Natural killer cell (primary cell): ENCODE measurements around the gene KIAA0753. TPM values are rescaled to one million over a fixed set of nuclear protein-coding genes. Genes with fewer than 3 reads are reported as not detected.
A peak's percentile ranks its signal among the peaks of the same experiment; 100 is the strongest.
"Not testable (repeated sequence)": the region's sequence is repeated elsewhere in the genome, so short reads cannot be mapped to it uniquely, and the experiment has no call there.

ENCODE experiments used
- ATAC-seq, 3 donors: fragments of 150-1000 bp in 2 of 3; fragments of 200-7000 bp in 1 of 3; cut with Tn5 transposase; 1 replicate in 1 of 3; 2 replicates in 2 of 3; pipeline ENCODE4 v1.10.0; 2021; ENCODE audit warnings: mild to moderate bottlenecking in 2 of 3, moderate library complexity in 2 of 3
- DNase-seq, 2 donors: peaks; one replicate each; pipeline versions ENCODE4 v3.0.0 to v3.0.0-alpha.2; 2013 to 2021; ENCODE audit warnings: mixed read lengths in 1 of 2
- H3K27ac ChIP-seq: one replicate; pipeline ENCODE4 v1.5.1; 2013; ENCODE audit warnings: mild to moderate bottlenecking, low read length
- H3K27me3 ChIP-seq: one replicate; pipeline ENCODE4 v1.6.1; 2013; ENCODE audit warnings: low read length; ENCODE audit not compliant: control insufficient read depth, insufficient read depth
- H3K36me3 ChIP-seq: one replicate; pipeline ENCODE4 v1.6.1; 2013; ENCODE audit warnings: low read length; ENCODE audit not compliant: control insufficient read depth, insufficient read depth
- H3K4me1 ChIP-seq: one replicate; pipeline ENCODE4 v1.6.1; 2013; ENCODE audit warnings: low read length; ENCODE audit not compliant: control insufficient read depth, insufficient read depth
- H3K4me3 ChIP-seq: one replicate; pipeline ENCODE4 v1.5.1; 2013; ENCODE audit warnings: low read length
- H3K9me3 ChIP-seq: one replicate; pipeline ENCODE4 v1.6.1; 2013; ENCODE audit warnings: low read length; ENCODE audit not compliant: control insufficient read depth, insufficient read depth
- H3K27ac Mint-ChIP-seq, 2 donors: one replicate each; pipeline ENCODE4 v1.8.0; 2022; ENCODE audit warnings: mild to moderate bottlenecking in 2 of 2, mixed read lengths in 2 of 2, moderate library complexity in 1 of 2
- H3K27me3 Mint-ChIP-seq, 2 donors: one replicate each; pipeline ENCODE4 v1.8.0; 2022; ENCODE audit warnings: low read depth in 2 of 2, mixed read lengths in 2 of 2
- H3K36me3 Mint-ChIP-seq: one replicate; pipeline ENCODE4 v1.8.0; 2022; ENCODE audit warnings: mixed read lengths
- H3K4me1 Mint-ChIP-seq, 2 donors: one replicate each; pipeline ENCODE4 v1.8.0; 2022; ENCODE audit warnings: mixed read lengths in 2 of 2
- H3K4me3 Mint-ChIP-seq: one replicate; pipeline ENCODE4 v1.8.0; 2022; ENCODE audit warnings: mild to moderate bottlenecking, moderate library complexity, mixed read lengths
- H3K9me3 Mint-ChIP-seq, 2 donors: one replicate each; pipeline ENCODE4 v1.8.0; 2022; ENCODE audit warnings: mixed read lengths in 2 of 2
- CTCF ChIP-seq: fragments of 200-600 bp; IDR thresholded peaks from one replicate; pipeline ENCODE4 v1.8.0; 2022; ENCODE audit warnings: antibody characterized with exemption
- WGBS: methylation state at CpG from one replicate; pipeline ENCODE4 v1.1.7; 2013; ENCODE audit warnings: missing lambda C conversion rate; ENCODE audit not compliant: insufficient coverage; 5-methylcytosine and 5-hydroxymethylcytosine counted together
- intact Hi-C: fragments of 100-400 bp; cut with micrococcal nuclease; formaldehyde crosslinking; loops from one replicate; pipeline ENCODE4 v1.14.2; 2022
- total RNA-seq, 4 donors: library from RNA; stranded (reverse); fragments of 120-200 nt in 1 of 4; gene quantifications; one replicate each; pipeline versions ENCODE4 v1.2.3 to v1.2.4, GENCODE V29; 2013 to 2022

KIAA0753 gene
- total RNA-seq, 3 donors from 2014 or later (not counting 1 experiment from before 2014, with no cell fraction given) = 13.4 to 17.2 (median 15.4) TPM

GRCh38 chr17:6668219-6668618, 27.7 kb upstream of the KIAA0753 start:
- no peaks in the 10 kb centered on the region for H3K36me3 Mint-ChIP-seq
- peaks cover 19 to 21% of the 10 kb centered on the region in 2 donors for H3K27me3 Mint-ChIP-seq
- H3K4me1 Mint-ChIP-seq = no peaks in the 10 kb centered on the region
- intact Hi-C loops = no loop called here
- no peak for DNase-seq
- Histone ChIP-seq H3K9me3 (no peaks in the 10 kb centered on the region), H3K4me3 (no peak overlapping the region), H3K36me3 (no peaks in the 10 kb centered on the region), H3K27me3 (no peaks in the 10 kb centered on the region), H3K27ac (no peak overlapping the region), H3K4me1 (peaks cover 3% of the 10 kb centered on the region)
- TF ChIP-seq CTCF = no peak
- WGBS = 93% methylated on average over 17 of the region's 17 CpGs
- no peak overlapping the region for H3K4me3 Mint-ChIP-seq
- no peaks in the 10 kb centered on the region for H3K9me3 Mint-ChIP-seq
- no peak for ATAC-seq
- H3K27ac Mint-ChIP-seq = no peak overlapping the region

- H3K4me3 ChIP-seq = no peak overlapping the region
- DNase-seq (no peak), ATAC-seq (no peak)
- 21% methylated on average over 6 of the region's 6 CpGs for WGBS
- Mint-ChIP-seq H3K27me3 (peaks cover 26% of the 10 kb centered on the region in 2 donors), H3K9me3 (no peaks in the 10 kb centered on the region), H3K4me3 (no peak overlapping the region), H3K27ac (no peak overlapping the region), H3K36me3 (no peaks in the 10 kb centered on the region), H3K4me1 (no peaks in the 10 kb centered on the region)
- intact Hi-C loops = loop anchor here (2.0 kb wide), 1 partner anchor 337 kb away; no protein-coding TSS in a partner anchor
- H3K27me3 ChIP-seq = peaks cover 4% of the 10 kb centered on the region
- no peak for TF ChIP-seq CTCF
- no peaks in the 10 kb centered on the region for H3K9me3 ChIP-seq
- H3K36me3 ChIP-seq = no peaks in the 10 kb centered on the region
- H3K4me1 ChIP-seq = peaks cover 3% of the 10 kb centered on the region
- H3K27ac ChIP-seq = no peak overlapping the region
Measured at GRCh38 chr17:6667516-6667915, 27.0 kb upstream of the KIAA0753 start.

GRCh38 chr17:6666557-6666956, 26.0 kb upstream of the KIAA0753 start:
- ATAC-seq (no peak), DNase-seq (no peak)
- H3K36me3 Mint-ChIP-seq = no peaks in the 10 kb centered on the region
- H3K4me3 Mint-ChIP-seq = no peak overlapping the region
- H3K4me3 ChIP-seq = no peak overlapping the region
- peaks cover 31 to 33% of the 10 kb centered on the region in 2 donors for H3K27me3 Mint-ChIP-seq
- H3K9me3 ChIP-seq = no peaks in the 10 kb centered on the region
- no peak for TF ChIP-seq CTCF
- 86% methylated on average over 6 of the region's 6 CpGs for WGBS
- H3K27ac ChIP-seq = no peak overlapping the region
- no peaks in the 10 kb centered on the region for H3K36me3 ChIP-seq
- peaks cover 3% of the 10 kb centered on the region for H3K4me1 ChIP-seq
- no peak overlapping the region for H3K27ac Mint-ChIP-seq
- no peaks in the 10 kb centered on the region for H3K4me1 Mint-ChIP-seq
- H3K27me3 ChIP-seq = peaks cover 5% of the 10 kb centered on the region
- intact Hi-C loops = loop anchor here (2.0 kb wide), 1 partner anchor 338 kb away; no protein-coding TSS in a partner anchor
- H3K9me3 Mint-ChIP-seq = no peaks in the 10 kb centered on the region

GRCh38 chr17:6666077-6666521, 25.6 kb upstream of the KIAA0753 start:
- no peaks in the 10 kb centered on the region for H3K36me3 ChIP-seq
- Mint-ChIP-seq H3K36me3 (no peaks in the 10 kb centered on the region), H3K4me1 (peaks cover 0 to under 1% of the 10 kb centered on the region in 2 donors), H3K27ac (no peak overlapping the region), H3K4me3 (no peak overlapping the region), H3K9me3 (no peaks in the 10 kb centered on the region), H3K27me3 (peaks cover 34 to 37% of the 10 kb centered on the region in 2 donors)
- peaks cover 5% of the 10 kb centered on the region for H3K27me3 ChIP-seq
- intact Hi-C loops = loop anchor here (2.0 kb wide), 1 partner anchor 339 kb away; no protein-coding TSS in a partner anchor
- DNase-seq (peak; percentile 39 to 71), ATAC-seq (peak; percentile 74 to 92 (median 90))
- H3K4me1 ChIP-seq = peaks cover 7% of the 10 kb centered on the region
- H3K27ac ChIP-seq = no peak overlapping the region
- no peak overlapping the region for H3K4me3 ChIP-seq
- 24% methylated on average over 9 of the region's 9 CpGs for WGBS
- H3K9me3 ChIP-seq = no peaks in the 10 kb centered on the region
- peak; percentile 81 for TF ChIP-seq CTCF

- peaks cover 39 to 54% of the 10 kb centered on the region in 2 donors for H3K27me3 Mint-ChIP-seq
- H3K9me3 Mint-ChIP-seq, intact Hi-C loops, H3K27me3 ChIP-seq, H3K27ac ChIP-seq, H3K9me3 ChIP-seq, H3K4me3 Mint-ChIP-seq, DNase-seq, H3K27ac Mint-ChIP-seq, H3K36me3 ChIP-seq, H3K36me3 Mint-ChIP-seq, H3K4me3 ChIP-seq, ATAC-seq: not testable (repeated sequence)
- H3K4me1 ChIP-seq = peaks cover 16% of the 10 kb centered on the region
- WGBS = 94% methylated on average over 14 of the region's 14 CpGs
- H3K4me1 Mint-ChIP-seq = peaks cover 0 to 13% of the 10 kb centered on the region in 2 donors
Measured at GRCh38 chr17:6663200-6663599, 22.7 kb upstream of the KIAA0753 start.
